HG03457 (cell line): ENCODE data around the gene USP1.

Source experiments
- ATAC-seq: cut with Tn5 transposase; IDR thresholded peaks from one replicate; pipeline ENCODE4 v1.9.1; 2021; ENCODE audit warnings: moderate number of reproducible peaks; ENCODE audit not compliant: unreplicated experiment

USP1 gene

DNA sequence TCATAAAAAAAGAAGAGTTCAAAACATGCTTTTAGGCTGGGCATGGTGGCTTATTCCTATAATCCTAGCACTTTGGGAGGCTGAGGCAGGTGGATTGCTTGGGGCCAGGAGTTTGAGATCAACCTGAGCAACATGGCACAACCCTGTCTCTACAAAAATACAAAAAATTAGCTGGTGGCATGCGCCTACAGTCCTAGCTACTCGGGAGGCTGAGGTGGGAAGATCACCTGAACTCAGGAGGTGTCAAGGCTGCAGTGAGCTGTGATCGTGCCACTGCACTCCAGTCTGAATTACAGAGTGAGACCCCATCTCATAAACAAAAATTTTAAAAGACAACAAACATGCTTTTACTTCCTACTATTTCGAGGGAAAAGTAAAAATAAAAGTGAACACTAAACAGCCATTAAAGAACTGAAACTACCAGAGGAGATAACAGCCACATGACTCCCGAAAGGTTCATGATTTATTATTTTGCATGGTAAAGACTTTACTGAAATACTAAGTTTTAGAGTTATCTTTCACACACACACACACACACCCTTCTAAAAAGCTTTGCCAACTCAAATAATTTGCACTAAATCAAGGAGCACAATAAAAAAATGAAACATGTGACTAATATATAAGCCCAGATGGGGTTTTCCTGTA, 48.1 kb downstream of the USP1 start:
- ATAC-seq = no peak

DNA sequence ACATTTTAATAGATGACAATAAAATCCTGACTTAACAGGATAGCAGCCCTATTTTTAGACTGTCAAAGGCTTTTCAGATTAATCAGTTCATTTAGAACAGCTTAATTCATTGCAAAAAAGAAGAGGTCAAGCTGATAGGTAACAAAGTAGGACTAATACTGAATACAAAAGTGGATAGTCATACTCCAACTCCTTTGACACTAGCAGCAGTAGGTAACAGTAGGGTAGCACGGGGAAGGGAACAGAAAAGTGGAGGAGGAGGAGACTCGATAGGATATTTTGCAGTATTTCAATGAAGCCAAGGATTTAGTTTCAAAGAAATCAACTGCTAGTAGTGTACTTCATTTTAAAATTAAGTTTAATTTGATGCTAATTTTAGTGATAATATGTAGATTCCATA, 51.1 kb downstream of the USP1 start:
- no peak for ATAC-seq

DNA sequence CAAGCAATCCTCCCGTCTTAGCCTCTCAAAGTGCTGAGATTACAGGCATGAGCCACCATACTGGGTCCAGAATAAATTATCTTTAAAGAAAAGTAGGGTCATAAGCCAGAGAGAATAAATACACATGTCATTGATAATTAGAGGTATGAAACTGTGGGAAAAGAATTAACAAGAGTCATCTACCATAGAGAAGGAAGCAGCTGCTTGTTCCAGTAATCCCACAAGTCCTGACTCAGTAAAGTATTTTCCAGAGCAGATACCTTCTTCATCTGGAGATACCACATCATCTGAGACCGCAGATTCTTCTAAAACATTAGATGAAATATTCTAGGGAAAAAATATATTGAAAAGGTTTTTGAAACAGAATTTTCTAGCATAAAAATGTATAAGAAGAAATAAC, 55.7 kb downstream of the USP1 start:
- no peak for ATAC-seq

DNA sequence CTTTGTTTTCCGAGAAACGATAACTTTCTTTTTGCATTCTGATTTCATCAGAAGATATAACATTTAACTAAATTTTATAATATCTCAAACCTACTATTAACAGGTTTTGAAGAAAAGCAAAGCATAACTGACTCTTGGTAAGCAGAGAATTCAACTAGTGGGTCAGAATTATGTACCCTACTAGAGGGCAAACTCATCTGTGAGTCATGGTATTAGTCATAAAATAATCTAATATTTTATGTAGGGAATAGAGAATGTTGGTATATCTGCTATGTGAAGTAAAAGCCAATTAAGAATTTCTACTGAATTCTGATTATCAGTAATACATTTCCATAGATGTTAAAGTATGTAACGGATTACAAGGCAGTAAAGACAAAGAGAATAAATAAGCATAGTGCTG, 56.8 kb downstream of the USP1 start:
- no peak for ATAC-seq

DNA sequence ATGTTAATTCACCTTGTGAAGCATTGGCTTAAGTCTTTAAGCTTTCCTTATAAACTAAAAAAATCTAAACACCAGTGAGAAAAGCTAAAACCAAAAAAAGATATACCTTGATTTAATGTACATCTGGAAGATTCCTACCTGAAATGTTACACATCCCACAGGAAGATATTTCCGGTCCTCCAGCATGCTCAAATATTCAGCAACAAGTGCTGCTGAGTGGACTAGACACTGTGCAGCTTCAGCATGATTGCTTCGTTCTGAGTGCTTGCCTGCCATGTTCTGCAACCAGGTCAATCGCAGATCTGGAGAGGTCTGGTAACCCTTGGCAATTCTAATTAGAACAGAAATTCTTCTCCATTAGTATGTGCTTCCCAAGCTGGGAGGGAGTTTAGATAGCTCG, 57.3 kb downstream of the USP1 start:
- ATAC-seq = no peak

DNA sequence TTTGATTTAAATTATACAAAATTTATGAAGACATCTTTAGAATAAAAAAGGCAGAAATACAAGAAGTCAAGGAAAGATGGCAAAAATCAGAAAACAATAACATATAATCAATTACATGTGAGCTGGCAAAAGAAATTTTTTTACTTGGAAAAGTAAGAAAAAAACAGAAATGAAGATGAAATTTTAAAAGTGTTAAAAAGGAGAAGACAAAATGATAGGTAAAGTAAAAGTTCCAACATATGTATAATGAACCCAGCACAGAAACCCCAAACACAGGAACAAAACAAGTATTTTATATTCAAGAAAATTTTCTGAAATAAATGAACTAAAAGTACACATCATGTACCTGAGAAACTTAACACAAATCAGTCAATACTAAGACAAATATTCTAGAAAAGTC, 63.4 kb downstream of the USP1 start:
- ATAC-seq = no peak
